Measurements from ENCODE around the gene GBGT1. TPM values are rescaled to one million over a fixed set of nuclear protein-coding genes. Genes with fewer than 3 reads are reported as not detected.

Gene GBGT1
- total and polyA plus RNA-seq, 9 of the 15 experiments (the other 6 are each of a cell fraction or from before 2014, with no cell fraction given), result 0.55 to 25.8 (median 13.7) TPM

- no peak for TF ChIP-seq TOE1 (IDR thresholded peaks at IDR 0.05; ENCODE audit: borderline replicate concordance)
- TF ChIP-seq TOE1 (CRISPR knock-in tag; IDR thresholded peaks at IDR 0.05; ENCODE audit: borderline replicate concordance, low read depth), result 0 out of 2 replicates have a peak, but pooled peaks have one; percentile 52
- no peak for TF ChIP-seq HLTF (IDR thresholded peaks at IDR 0.05)
- no peak for TF ChIP-seq CREBBP (IDR thresholded peaks at IDR 0.05; ENCODE audit: low read depth, low read length)
- TF ChIP-seq RBBP5 (IDR thresholded peaks at IDR 0.05; ENCODE audit: borderline replicate concordance, insufficient read depth, low read length, poor library complexity, severe bottlenecking), result peak; percentile 85
- TF ChIP-seq ZNF133 (CRISPR knock-in tag; IDR thresholded peaks at IDR 0.05), result no peak
- TF ChIP-seq TAF15 (IDR thresholded peaks at IDR 0.05; ENCODE audit: low read depth, low read length), result 0 out of 2 replicates have a peak, but pooled peaks have one; percentile 62
- TF ChIP-seq MGA (IDR thresholded peaks at IDR 0.05), result no peak
- no peak for TF ChIP-seq FOXK2 (conservative IDR thresholded peaks at IDR 0.05 in 1 of 2, IDR thresholded peaks at IDR 0.05 in 1 of 2; ENCODE audit: low read depth in 2 of 2)
- peak; percentile 59; the same call in 1 of the 2 replicates for TF ChIP-seq PHF8 (IDR thresholded peaks at IDR 0.05; ENCODE audit: borderline replicate concordance, low read length)
- TF ChIP-seq KAT2B (IDR thresholded peaks at IDR 0.05; ENCODE audit: low read depth, low read length), result no peak
- 0 out of 2 replicates have a peak, but pooled peaks have one; percentile 42 for TF ChIP-seq GATAD2A (IDR thresholded peaks at IDR 0.05)
- no peak; the same call in 1 of the 2 replicates for TF ChIP-seq NR1H2 (CRISPR knock-in tag; IDR thresholded peaks at IDR 0.05)
- TF ChIP-seq ZC3H8 (IDR thresholded peaks at IDR 0.05), result no peak
- 0 out of 2 replicates have a peak, but pooled peaks have one; percentile 17 for TF ChIP-seq ZNF57 (CRISPR knock-in tag; IDR thresholded peaks at IDR 0.05)
- no peak for TF ChIP-seq ARHGAP35 (IDR thresholded peaks at IDR 0.05; ENCODE audit: partially characterized antibody)
Measured at GRCh38 chr9:133148199-133149129, 15.2 kb downstream of the GBGT1 start (continued).

All from K562 (cell line).